HG03095 (cell line): ENCODE measurements around the gene ARAP1.

Experiments
- ATAC-seq: cut with Tn5 transposase; IDR thresholded peaks from one replicate; pipeline ENCODE4 v1.9.1; 2021; ENCODE audit warnings: moderate library complexity; ENCODE audit not compliant: unreplicated experiment

The ARAP1 gene

GRCh38 chr11:72780296-72781062 lies 28.3 kb upstream of the ARAP1 start:
- ATAC-seq: no peak

- no peak for ATAC-seq
These were observed 27.4 kb upstream of the ARAP1 start for GRCh38 chr11:72779495-72780128.

GRCh38 chr11:72778535-72779494 lies 26.6 kb upstream of the ARAP1 start:
- no peak for ATAC-seq

GRCh38 chr11:72777755-72778278 lies 25.6 kb upstream of the ARAP1 start:
- no peak for ATAC-seq

- ATAC-seq: no peak
These were observed 24.9 kb upstream of the ARAP1 start for GRCh38 chr11:72776844-72777754.

- ATAC-seq: no peak
These were observed 24.1 kb upstream of the ARAP1 start for GRCh38 chr11:72776117-72776843.

GRCh38 chr11:72775288-72776110 lies 23.3 kb upstream of the ARAP1 start:
- no peak for ATAC-seq

- ATAC-seq: no peak
These were observed 22.3 kb upstream of the ARAP1 start for GRCh38 chr11:72774499-72774898.

GRCh38 chr11:72773696-72774095 lies 21.5 kb upstream of the ARAP1 start:
- no peak for ATAC-seq

GRCh38 chr11:72773291-72773690 lies 21.1 kb upstream of the ARAP1 start:
- ATAC-seq: no peak

- ATAC-seq: no peak
These were observed 19.9 kb upstream of the ARAP1 start for GRCh38 chr11:72772059-72772458.

GRCh38 chr11:72771507-72771906 lies 19.3 kb upstream of the ARAP1 start:
- ATAC-seq: no peak

GRCh38 chr11:72770799-72771198 lies 18.6 kb upstream of the ARAP1 start:
- no peak for ATAC-seq

- no peak for ATAC-seq
These were observed 17.5 kb upstream of the ARAP1 start for GRCh38 chr11:72769680-72770079.

GRCh38 chr11:72768581-72768980 lies 16.4 kb upstream of the ARAP1 start:
- ATAC-seq: no peak

GRCh38 chr11:72767203-72768062 lies 15.2 kb upstream of the ARAP1 start:
- no peak for ATAC-seq

GRCh38 chr11:72766152-72766902 lies 14.1 kb upstream of the ARAP1 start:
- ATAC-seq: no peak
